ENCODE measurements around the gene XPNPEP1. TPM values are rescaled to one million over a fixed set of nuclear protein-coding genes. Genes with fewer than 3 reads are reported as not detected.

Gene XPNPEP1
- total RNA-seq, 2 donors from 2014 or later: 41.2 to 45.2 TPM

DNA sequence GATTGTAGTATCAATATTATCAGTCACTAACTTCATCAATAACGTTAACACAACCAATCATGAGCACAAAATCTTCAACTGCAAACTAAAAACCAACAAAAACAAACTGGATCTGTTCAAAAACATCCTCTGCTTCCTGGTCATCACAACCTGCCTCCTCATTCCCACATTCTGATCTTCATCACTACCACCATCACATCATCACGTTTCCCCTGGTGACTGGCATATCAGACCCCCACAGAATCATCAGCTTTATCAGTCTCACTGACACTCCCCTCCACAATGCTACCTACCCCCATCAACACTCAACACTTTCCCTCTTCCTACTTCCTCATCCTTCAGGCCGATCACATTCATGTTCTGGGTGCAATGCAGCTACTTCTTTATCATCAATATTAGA is 11.4 kb downstream of the XPNPEP1 start:
- Histone ChIP-seq H3K36me3 (peaks cover 28% of the 10 kb centered on the region), H3K4me1 (peaks cover 0 to 17% of the 10 kb centered on the region in 2 donors), H3K9me3 (no peaks in the 10 kb centered on the region), H3K27me3 (no peaks in the 10 kb centered on the region), H3K4me3 (no peak overlapping the region), H3K27ac (no peak overlapping the region)
- DNase-seq (ENCODE audit: low spot score): no peak
- TF ChIP-seq CTCF (IDR thresholded peaks at IDR 0.05): no peak

DNA sequence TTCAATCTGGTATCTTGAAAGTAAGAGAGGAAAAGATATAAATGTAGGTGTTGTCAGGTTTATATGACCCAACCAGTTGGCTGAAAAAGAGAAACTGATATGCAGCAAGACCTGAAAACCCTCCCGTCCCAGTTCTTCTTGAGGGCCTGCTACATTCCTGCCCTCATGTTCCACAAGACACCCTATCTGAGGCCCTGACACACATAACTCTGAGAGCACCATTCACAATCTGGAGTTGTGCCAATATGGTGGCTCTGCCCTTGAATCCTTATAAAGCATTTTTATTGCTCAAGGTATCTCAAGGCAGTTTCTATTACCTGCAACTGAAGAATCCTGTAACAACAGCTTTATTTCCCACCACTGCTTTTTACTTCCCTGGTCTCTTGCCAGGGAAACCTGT is 17.0 kb downstream of the XPNPEP1 start:
- H3K4me1 ChIP-seq: peaks cover 0 to 20% of the 10 kb centered on the region in 2 donors
- H3K4me3 ChIP-seq: no peak overlapping the region
- no peak for TF ChIP-seq CTCF (IDR thresholded peaks at IDR 0.05)
- no peak for DNase-seq (ENCODE audit: low spot score)
- no peaks in the 10 kb centered on the region for H3K9me3 ChIP-seq
- peaks cover 7% of the 10 kb centered on the region for H3K36me3 ChIP-seq
- no peak overlapping the region for H3K27ac ChIP-seq
- no peaks in the 10 kb centered on the region for H3K27me3 ChIP-seq

DNA sequence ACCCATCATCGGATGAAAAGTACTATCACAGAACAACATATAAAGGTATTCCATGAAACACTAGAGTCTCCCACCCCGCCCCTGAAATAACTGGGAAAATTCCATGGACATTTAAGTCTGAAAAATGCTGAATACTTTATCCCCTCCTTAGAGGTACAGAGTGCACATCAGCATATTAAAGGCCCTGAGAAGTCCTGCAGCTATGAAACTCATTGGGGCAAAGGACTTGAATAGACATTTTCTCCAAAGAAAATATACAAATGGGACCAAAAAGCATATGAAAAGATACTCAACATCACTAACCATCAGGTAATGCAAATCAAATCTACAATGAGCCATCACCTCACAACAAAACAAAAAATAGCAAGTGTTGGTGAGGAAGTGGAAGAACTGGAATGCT is 18.9 kb downstream of the XPNPEP1 start:
- no peaks in the 10 kb centered on the region for H3K27me3 ChIP-seq
- H3K9me3 ChIP-seq: no peaks in the 10 kb centered on the region
- no peak overlapping the region for H3K27ac ChIP-seq
- H3K4me3 ChIP-seq: no peak overlapping the region
- H3K4me1 ChIP-seq: peaks cover 0 to 32% of the 10 kb centered on the region in 2 donors
- TF ChIP-seq CTCF (IDR thresholded peaks at IDR 0.05): no peak
- no peak for DNase-seq (ENCODE audit: low spot score)
- peaks cover 7% of the 10 kb centered on the region for H3K36me3 ChIP-seq

DNA sequence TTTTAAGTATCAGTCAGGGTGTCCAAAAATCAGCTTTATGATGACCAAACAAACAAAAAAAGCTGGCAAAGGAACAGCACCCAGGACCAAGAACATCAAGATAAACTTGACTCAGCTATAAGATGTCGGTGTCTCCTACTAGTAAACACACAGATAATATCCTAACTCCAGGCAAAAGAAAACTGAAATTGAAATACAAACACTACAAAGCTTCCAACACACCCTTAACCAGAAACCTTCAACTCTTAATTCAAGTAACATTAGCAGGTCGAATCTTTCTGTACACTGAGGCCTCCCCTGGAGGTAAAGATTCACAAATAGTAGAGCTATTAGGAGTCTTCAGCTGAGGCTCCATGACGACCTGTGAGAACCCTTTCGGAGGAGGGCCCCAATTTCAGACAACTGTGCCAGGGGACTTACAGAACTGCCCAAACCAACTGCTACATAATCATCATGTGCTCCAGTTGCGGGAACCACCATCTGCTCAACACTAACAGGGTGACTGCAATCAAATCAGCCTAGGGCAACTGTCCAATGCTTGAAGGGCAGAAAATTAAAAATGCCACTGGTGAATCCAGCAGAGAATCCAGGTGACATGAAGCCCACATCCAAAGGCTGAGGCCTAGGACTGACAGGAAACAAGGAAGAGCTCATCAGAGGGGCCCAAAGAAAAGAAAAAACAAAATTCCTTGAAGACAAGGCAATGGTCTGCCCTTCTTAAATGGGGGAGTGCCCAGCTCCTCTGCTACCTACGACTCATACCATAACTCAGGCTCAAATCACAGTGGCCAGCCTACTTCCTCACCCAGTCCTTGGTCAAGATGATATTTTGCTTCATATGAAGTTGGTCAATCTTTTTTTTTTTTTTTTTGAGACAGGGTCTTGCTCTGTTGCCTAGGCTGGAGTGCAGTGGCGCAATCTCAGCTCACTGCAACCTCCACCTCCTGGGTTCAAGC is 20.0 kb downstream of the XPNPEP1 start:
- TF ChIP-seq CTCF (IDR thresholded peaks at IDR 0.05): no peak
- Histone ChIP-seq H3K27ac (peak overlapping the region; percentile 71 to 73), H3K36me3 (peaks cover 7% of the 10 kb centered on the region), H3K9me3 (no peaks in the 10 kb centered on the region), H3K4me1 (peaks cover 0 to 44% of the 10 kb centered on the region in 2 donors), H3K4me3 (no peak overlapping the region), H3K27me3 (no peaks in the 10 kb centered on the region)
- DNase-seq (ENCODE audit: low spot score): no peak

GRCh38 chr10:109899356-109900331 is 23.7 kb downstream of the XPNPEP1 start:
- Histone ChIP-seq H3K9me3 (no peaks in the 10 kb centered on the region), H3K36me3 (no peaks in the 10 kb centered on the region), H3K4me3 (no peak overlapping the region), H3K27ac (peak overlapping the region; percentile 74 to 84), H3K4me1 (peaks cover 0 to 77% of the 10 kb centered on the region in 2 donors), H3K27me3 (no peaks in the 10 kb centered on the region)
- TF ChIP-seq CTCF (IDR thresholded peaks at IDR 0.05): no peak
- DNase-seq (ENCODE audit: low spot score): no peak

Data from right atrium auricular region (tissue), 2 donors.